ENCODE data around the gene ARHGAP5.
A peak's percentile ranks its signal among the peaks of the same experiment; 100 is the strongest.

ARHGAP5 gene

GRCh38 chr14:32203928-32204357, 126.8 kb downstream of the ARHGAP5 start:
- Histone ChIP-seq H3K9me3 (ENCODE audit: low read length) (no peaks in the 10 kb centered on the region), H3K27ac (ENCODE audit: low read depth, low read length) (peak overlapping the region; percentile 18), H3K27me3 (ENCODE audit: control insufficient read depth in 1 of 2, insufficient read depth in 2 of 2, low read length in 2 of 2) (no peaks in the 10 kb centered on the region), H3K36me3 (ENCODE audit: insufficient read depth, low read length) (no peaks in the 10 kb centered on the region), H3K9ac (ENCODE audit: low read length) (peak overlapping the region; percentile 47), H3K4me3 (ENCODE audit: low read depth in 1 of 2, low read length in 2 of 2) (peak overlapping the region; percentile 44 to 83), H3K4me1 (ENCODE audit: insufficient read depth, low read length) (peaks cover 10% of the 10 kb centered on the region)

GRCh38 chr14:32205554-32205953, 128.4 kb downstream of the ARHGAP5 start:
- H3K9me3 ChIP-seq (ENCODE audit: low read length) = no peaks in the 10 kb centered on the region
- no peak overlapping the region for H3K27ac ChIP-seq (ENCODE audit: low read depth, low read length)
- no peaks in the 10 kb centered on the region for H3K36me3 ChIP-seq (ENCODE audit: insufficient read depth, low read length)
- no peak overlapping the region for H3K9ac ChIP-seq (ENCODE audit: low read length)
- peaks cover 10% of the 10 kb centered on the region for H3K4me1 ChIP-seq (ENCODE audit: insufficient read depth, low read length)
- H3K4me3 ChIP-seq (ENCODE audit: low read depth in 1 of 2, low read length in 2 of 2) = no peak overlapping the region
- no peaks in the 10 kb centered on the region for H3K27me3 ChIP-seq (ENCODE audit: control insufficient read depth in 1 of 2, insufficient read depth in 2 of 2, low read length in 2 of 2)

GRCh38 chr14:32205984-32206383, 128.9 kb downstream of the ARHGAP5 start:
- no peaks in the 10 kb centered on the region for H3K36me3 ChIP-seq (ENCODE audit: insufficient read depth, low read length)
- H3K27ac ChIP-seq (ENCODE audit: low read depth, low read length) = no peak overlapping the region
- H3K9me3 ChIP-seq (ENCODE audit: low read length) = no peaks in the 10 kb centered on the region
- peaks cover 10% of the 10 kb centered on the region for H3K4me1 ChIP-seq (ENCODE audit: insufficient read depth, low read length)
- H3K9ac ChIP-seq (ENCODE audit: low read length) = no peak overlapping the region
- H3K27me3 ChIP-seq (ENCODE audit: control insufficient read depth in 1 of 2, insufficient read depth in 2 of 2, low read length in 2 of 2) = no peaks in the 10 kb centered on the region
- no peak overlapping the region for H3K4me3 ChIP-seq (ENCODE audit: low read depth in 1 of 2, low read length in 2 of 2)

- Histone ChIP-seq H3K9ac (ENCODE audit: low read length) (no peak overlapping the region), H3K9me3 (ENCODE audit: low read length) (no peaks in the 10 kb centered on the region), H3K4me1 (ENCODE audit: insufficient read depth, low read length) (peaks cover 10% of the 10 kb centered on the region), H3K27me3 (ENCODE audit: control insufficient read depth in 1 of 2, insufficient read depth in 2 of 2, low read length in 2 of 2) (no peaks in the 10 kb centered on the region), H3K4me3 (ENCODE audit: low read depth in 1 of 2, low read length in 2 of 2) (no peak overlapping the region), H3K36me3 (ENCODE audit: insufficient read depth, low read length) (no peaks in the 10 kb centered on the region), H3K27ac (ENCODE audit: low read depth, low read length) (no peak overlapping the region)
Observed at GRCh38 chr14:32206552-32206951, 129.4 kb downstream of the ARHGAP5 start.

GRCh38 chr14:32208490-32208889, 131.4 kb downstream of the ARHGAP5 start:
- Histone ChIP-seq H3K27ac (ENCODE audit: low read depth, low read length) (no peak overlapping the region), H3K9me3 (ENCODE audit: low read length) (no peaks in the 10 kb centered on the region), H3K9ac (ENCODE audit: low read length) (no peak overlapping the region), H3K27me3 (ENCODE audit: control insufficient read depth in 1 of 2, insufficient read depth in 2 of 2, low read length in 2 of 2) (no peaks in the 10 kb centered on the region), H3K36me3 (ENCODE audit: insufficient read depth, low read length) (no peaks in the 10 kb centered on the region), H3K4me3 (ENCODE audit: low read depth in 1 of 2, low read length in 2 of 2) (no peak overlapping the region), H3K4me1 (ENCODE audit: insufficient read depth, low read length) (no peaks in the 10 kb centered on the region)
